NCI-H82 treated with DMSO at 0.1 percent for 48 hours (cell line): ENCODE measurements around the gene ST3GAL6.

Source experiments
- DNase-seq: peaks from one replicate; lab custom pipeline; 2025; ENCODE audit not compliant: unreplicated experiment; lab: John Stamatoyannopoulos, UW

Gene ST3GAL6

DNA sequence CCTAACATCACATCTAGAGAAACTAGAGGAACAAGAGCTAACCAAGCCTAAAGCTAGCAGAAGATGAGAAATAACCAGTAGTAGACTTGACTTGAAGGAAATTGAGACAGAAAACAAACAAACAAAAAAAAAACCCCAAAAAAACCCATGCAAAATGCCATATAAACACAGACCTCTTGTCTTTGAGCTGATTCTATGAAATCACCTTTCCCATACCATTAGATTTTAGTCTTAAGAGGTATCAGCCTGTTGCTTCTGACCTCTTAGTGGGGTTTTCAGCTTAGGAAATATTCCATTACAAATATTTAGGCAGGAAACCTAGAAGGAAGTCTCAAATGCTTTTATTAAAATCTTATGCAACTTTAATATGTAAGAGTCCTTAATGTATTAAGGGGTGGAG is 23.9 kb upstream of the ST3GAL6 start:
- DNase-seq = no peak

GRCh38 chr3:98740324-98740723 is 22.8 kb upstream of the ST3GAL6 start:
- DNase-seq = no peak

DNA sequence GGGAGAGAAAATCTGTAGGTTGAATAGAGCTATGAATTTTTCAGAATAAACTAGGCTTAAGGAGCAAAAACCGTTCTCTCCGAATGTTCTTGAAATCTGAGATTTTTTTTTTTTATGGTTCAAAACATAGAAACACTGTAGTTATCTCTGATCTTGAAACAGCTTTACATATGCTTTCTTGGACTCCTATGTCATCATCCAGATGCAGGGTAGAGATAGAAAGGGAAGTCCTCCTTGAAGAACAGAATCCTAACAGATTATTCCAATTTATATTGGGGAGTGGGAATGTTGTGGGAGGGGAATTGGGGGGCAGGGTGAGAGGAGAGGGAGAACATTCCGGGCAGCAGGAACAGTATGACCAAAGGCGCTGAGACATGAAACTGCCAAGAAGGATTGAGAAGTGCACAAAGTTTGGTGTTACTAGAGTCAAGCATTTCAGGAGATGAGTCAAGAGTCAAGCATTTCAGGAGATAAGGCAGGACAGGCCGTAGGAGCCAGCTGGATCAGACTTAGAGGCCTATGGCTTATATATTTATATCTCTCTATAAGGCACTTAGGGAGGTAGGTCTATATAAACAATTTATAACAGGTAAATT is 21.9 kb upstream of the ST3GAL6 start:
- no peak for DNase-seq

- no peak for DNase-seq
Observed at GRCh38 chr3:98743071-98743470, 20.1 kb upstream of the ST3GAL6 start.

GRCh38 chr3:98744283-98744682 is 18.9 kb upstream of the ST3GAL6 start:
- DNase-seq = no peak

DNA sequence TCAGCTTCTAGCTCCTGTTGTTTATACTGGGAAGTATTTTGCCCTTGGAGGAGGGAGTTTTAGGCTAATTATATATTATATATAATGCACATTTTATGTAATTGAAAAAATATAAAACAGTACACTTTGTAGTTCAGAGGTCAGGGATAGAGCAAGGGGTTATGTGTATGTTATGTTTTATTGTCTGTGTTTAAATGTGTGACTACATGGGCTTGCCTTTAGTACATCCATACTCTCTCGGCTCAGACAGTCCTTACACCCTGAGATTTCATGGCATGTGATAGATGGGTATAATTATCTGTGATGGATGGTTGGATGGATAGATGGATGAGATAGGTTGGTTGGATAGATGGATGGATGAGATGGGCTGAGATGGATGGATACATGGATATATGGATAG is 17.4 kb upstream of the ST3GAL6 start:
- no peak for DNase-seq

DNA sequence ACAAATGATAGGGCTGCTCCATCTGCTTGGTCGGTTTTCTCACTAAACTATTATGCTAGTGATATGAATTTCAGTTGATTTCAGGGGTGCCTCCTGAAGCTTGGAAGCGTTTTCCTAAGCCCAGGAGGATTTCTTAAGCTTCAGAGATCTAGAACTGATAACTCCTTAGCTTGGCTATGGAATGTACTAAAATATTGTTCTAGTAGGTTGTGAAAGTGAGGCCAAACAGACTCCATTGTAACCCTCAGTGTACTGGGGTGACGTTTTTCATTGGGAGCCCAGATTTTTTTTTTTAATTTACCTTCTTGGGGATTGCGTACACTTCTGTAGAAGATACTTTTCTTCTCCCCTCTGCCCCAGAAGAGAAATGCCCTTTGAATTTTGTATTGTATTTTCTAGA is 17.0 kb upstream of the ST3GAL6 start:
- DNase-seq = no peak

DNA sequence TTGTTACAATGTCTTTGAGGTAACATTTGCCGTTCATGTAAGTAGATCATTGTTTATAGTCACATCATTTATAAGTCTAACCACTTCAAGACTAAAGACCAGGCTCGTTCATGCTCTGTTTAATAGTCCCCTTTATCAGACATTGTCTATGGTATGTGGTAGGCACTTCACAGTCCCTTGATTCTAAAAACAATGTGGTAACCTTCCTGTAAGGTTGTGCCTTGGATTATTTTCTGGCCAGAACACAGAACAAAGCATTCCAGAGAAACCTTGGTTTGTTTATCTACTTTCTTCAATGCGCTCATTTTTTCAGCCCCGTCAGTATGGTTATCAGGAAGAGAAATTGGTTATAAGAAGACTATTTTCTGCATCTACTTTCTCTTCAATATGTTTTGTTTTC is 16.3 kb upstream of the ST3GAL6 start:
- DNase-seq = no peak

GRCh38 chr3:98750276-98750919 is 12.7 kb upstream of the ST3GAL6 start:
- no peak for DNase-seq

GRCh38 chr3:98754483-98754882 is 8.7 kb upstream of the ST3GAL6 start:
- no peak for DNase-seq

- no peak for DNase-seq
Observed at GRCh38 chr3:98755601-98756000, 7.5 kb upstream of the ST3GAL6 start.

GRCh38 chr3:98759629-98760028 is 3.5 kb upstream of the ST3GAL6 start:
- no peak for DNase-seq

GRCh38 chr3:98761643-98762229 is 1.4 kb upstream of the ST3GAL6 start:
- no peak for DNase-seq

DNA sequence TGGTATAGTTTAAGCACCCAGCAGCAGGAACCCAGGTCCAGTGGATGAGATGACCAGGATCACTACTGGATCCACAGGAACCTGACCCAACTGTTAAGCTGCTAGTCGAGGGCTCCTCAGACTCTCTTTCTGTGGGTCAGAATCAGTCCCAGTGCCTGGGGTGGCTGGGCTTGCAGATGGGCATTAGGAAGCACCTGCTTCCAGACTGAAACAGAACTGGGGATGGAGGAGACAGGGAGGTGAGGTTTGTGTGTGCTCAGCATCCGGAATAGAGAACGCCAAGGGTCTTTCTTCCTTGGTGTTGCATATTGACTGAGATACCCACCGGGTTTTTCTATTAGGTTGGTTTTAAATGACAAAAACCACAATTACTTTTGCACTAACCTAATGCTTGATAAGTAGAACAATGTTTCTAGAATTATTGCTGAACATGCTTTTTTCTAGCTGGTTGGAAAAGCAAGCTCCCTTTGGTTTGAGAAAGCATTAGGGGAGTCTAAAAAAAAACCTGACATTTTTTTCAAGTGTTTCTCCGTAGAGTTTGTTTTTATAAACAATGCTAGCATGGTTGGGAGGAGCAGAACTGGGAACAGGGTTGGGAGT is 779 bp downstream of the ST3GAL6 start:
- no peak for DNase-seq

- DNase-seq = no peak
Observed at GRCh38 chr3:98764472-98764884, 1.3 kb downstream of the ST3GAL6 start.

- no peak for DNase-seq
Observed at GRCh38 chr3:98765721-98766120, 2.6 kb downstream of the ST3GAL6 start.

- no peak for DNase-seq
Observed at GRCh38 chr3:98766924-98767323, 3.8 kb downstream of the ST3GAL6 start.

- DNase-seq = no peak
Observed at GRCh38 chr3:98768961-98769360, 5.8 kb downstream of the ST3GAL6 start.

DNA sequence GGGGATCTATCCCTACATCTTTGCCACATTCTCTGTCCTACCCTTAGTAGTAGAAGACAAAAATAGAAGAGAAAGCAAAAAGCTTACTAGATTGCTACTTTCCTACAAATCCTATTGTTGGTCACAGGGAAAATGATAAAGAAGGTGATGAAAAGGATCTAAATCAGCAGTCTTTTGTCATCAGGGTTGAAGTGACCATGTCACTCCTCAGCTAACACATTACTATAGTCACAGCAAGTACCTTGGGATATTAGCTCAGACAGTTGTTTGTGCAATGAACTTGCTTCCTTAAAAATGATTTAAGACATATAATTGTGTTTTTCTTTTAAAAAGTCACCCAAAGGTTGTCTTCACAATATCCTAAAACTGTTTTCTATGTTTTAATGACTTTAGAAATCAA is 6.3 kb downstream of the ST3GAL6 start:
- DNase-seq = no peak

DNA sequence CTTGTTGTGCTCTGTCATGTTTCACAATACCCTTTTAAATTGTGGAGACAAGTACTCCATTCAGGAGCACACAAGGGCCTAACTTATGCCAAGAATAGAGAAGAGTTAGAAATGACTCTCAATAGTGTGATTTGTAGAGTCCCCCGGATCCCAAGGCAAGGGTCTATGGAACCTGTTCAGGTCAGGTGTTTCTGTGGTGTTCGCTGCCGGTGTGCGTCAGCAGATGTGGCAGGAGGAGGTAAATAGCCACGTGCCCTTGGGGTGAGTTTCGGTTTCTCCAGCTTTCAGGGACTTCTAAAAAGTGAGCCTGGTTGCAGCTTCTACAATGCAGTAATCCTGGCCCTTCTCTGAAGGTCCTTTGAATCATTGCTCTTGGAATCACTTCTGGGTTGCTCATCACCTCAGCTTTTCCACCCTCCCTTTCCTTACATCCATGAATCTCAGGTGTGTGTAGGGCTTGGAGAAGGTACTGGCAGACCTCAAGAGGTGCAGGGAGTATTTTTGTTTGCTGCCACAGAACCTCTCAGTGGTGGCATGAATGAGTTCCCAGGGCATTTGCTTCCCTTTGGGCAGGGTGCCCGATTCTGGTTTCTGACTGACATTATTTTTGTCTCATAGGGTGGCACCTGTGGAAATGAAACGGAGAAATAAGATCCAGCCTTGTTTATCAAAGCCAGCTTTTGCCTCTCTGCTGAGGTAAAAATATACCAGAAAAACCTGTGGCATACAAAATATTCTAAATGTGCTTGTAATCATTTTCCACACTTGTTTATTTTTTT is 7.3 kb downstream of the ST3GAL6 start:
- no peak for DNase-seq

GRCh38 chr3:98772022-98772421 is 8.9 kb downstream of the ST3GAL6 start:
- DNase-seq = no peak
